ENCODE measurements around the gene TMEM178B.
"Not testable (repeated sequence)": the region's sequence is repeated elsewhere in the genome, so short reads cannot be mapped to it uniquely, and the experiment has no call there.

- TF ChIP-seq CTCF, POLR2A (IDR thresholded peaks at IDR 0.05): not testable (repeated sequence)
Observed at GRCh38 chr7:141067856-141068255, 6.0 kb upstream of the TMEM178B start.
